Amniotic stem cell (primary cell): Measurements from ENCODE around the gene B4GALT1.

Experiments used
- DNase-seq: peaks from one replicate; lab custom pipeline; 2025; lab: John Stamatoyannopoulos, UW

Gene B4GALT1

DNA sequence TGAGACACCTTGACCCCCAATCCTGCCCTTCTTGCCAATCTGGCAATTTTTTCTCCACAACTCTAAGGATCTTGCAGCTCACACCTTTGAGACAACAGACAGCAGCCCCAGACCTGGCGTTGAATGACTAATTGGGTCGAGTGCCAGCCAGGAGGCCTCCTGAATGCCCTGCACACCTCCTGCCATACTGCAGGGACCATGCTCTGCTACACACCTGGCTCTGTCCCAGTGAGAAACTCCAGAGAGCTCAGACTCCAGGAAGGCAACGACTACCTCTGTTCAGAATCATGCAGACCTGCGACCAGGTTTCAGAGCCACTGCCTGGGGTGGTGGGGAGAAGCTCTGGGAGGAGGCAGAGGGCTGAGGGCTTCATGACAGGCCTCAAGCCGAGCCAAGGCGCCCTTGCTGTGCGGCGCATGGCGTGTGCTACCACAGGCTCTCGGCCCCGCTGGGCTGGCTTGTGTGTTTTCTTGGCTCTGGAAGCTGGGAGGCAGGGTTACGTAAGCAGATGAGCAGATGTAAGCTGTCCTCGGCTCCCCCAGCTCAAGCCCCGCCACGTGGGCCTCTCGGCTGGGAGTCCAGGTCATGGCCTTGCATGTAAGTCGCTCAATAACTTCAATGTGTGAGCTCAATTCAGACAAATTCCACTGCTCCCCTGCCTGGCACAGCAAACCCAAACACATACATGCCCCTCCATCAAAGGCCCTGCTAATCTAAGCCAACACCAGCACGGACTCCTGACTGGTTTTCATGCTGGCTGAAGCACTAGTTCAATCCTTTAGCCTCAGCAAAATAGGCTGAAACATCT is 27.5 kb downstream of the B4GALT1 start:
- no peak for DNase-seq

DNA sequence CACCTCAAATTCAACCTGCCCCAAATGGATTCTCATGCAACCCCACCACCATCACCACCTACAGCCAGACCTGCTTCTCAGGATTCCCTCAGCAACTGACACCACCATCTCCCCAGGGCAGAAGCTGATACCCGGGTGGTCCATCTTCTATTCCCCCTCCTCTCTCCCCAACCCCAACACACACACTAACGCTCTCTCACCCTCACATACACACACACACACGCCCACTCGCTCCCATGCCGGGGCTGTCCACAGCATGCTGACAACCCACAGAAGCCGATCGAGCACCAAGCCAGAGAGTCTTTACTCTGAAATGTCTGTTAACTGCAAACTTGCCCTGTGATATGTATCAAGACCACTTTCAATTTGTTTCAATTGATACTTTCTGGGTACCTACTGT is 28.4 kb downstream of the B4GALT1 start:
- no peak for DNase-seq

DNA sequence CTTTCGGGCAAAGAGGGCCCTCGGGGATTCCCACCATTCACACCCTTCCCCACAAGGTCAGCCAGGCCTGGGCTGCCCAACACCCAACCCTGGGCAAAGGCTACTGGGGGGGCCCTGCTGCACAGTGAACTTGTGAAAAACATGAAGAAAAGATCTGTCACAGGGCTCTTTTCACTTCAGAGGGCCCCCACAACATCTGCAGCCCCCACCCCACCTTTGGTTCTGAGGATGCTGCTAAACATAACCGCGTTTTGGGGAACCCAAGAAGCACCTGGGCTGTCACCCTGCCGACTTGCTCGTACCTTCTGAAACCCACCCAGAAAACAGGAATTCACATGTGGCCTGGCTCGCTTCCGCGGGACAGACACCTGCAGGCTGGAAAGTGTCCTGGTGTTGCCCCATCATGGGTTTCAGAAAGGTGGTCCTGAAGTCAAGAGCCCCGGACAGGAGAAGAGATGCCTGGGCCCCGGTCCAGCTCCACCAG is 29.3 kb downstream of the B4GALT1 start:
- no peak for DNase-seq

DNA sequence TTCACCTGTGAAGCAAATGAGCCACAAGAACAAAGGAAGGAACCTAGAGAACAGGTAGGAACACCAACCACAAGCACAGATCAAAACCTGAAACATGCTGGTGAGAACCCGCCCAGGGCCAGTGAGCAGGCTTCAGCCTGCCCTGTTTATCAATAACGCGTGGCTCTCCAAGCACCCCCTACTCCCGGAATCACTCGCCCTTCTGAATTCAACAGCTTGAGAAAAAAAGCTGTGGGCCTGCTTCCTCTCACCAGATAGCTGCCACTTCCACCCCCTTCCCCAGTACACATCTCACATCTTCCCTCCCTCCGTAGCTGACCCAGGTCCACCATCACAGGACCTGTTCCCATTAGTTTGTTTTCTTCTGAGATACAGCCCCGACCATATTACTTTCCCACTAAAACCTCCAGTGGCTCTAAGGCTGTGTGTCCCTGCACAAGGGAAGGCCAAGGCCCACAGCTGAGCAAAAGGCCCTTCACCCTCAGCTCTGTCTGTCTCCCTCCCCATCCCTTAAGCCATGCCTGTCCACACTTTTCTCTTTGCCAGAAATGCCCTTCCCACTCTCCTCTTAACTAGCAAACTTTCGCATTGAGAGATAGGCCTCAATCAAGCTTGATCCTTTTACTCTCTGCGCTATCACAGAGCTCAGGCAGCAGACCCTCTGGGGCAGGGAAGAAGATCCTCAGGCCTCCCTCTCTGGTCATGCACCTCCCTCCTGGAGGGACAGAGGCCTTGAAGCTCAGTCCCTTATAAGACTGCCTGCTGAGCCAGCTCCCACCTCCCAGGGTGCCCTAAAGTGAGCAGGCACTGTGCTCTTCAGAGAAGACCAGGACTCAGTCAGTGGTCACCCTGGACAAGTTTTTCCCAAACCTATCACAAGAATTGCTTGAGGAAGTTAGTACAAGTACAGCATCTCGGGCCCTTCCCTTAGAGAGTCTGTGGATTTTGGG is 30.1 kb downstream of the B4GALT1 start:
- no peak for DNase-seq

DNA sequence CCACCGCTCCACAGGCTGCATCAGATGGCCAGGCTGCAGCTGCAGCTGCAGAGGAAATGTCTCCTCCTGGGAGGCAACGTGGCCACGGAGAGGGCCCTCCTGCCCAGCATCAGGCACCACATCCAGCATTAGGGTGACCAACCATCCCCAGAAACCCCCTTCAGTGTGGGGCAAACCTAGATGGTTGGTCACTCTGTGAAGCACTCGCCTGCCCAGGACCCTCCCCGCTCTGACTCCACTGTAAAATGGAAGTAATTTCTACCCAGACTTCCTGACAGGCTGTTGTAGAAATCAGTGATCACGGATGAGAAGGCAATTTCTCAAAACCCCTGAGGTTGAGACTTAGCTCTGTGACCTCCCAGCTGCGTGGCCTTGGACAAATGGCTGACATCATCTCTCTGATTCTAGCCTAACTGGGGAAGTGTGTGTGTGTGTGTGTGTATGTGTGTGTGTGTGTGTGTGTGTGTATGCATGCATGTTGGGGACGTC is 31.6 kb downstream of the B4GALT1 start:
- no peak for DNase-seq

DNA sequence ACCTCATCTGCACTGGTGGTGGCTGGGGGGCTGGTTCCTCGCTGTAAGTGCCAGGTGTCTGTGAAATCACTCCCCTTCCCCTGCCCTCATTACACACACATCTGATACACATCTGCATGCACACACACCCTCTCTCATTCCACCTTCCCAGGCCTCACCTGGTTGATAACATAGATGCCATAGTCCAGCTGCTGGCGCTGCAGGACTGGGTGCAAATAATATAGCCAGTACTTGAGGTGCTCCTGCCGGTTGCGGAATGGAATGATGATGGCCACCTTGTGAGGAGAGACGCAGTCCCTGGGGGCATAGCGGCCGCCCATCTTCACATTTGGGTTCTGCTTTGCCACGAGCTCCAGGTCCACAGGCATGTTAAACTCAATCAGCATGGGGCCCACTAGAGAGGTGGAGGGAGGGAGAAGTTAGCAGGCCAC is 32.1 kb downstream of the B4GALT1 start:
- DNase-seq, result no peak

DNA sequence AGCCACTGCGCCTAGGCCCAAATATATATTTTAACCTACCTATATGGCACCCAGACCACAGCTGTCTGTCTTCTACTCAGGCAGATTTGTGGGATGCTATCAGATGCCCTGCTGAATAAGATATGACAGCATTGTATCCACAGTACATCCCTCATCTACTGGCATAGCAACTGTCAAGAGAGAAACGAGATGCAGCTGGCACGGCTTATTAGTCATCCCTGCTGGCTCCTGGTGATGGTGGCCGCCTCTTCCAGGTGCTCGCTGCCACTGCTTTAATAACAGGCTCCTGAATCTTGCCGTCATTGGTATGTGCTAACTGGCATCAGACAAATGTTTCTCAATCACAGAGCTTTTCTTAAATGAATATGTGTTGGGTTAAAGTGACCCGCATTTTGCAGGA is 34.0 kb downstream of the B4GALT1 start:
- no peak for DNase-seq

DNA sequence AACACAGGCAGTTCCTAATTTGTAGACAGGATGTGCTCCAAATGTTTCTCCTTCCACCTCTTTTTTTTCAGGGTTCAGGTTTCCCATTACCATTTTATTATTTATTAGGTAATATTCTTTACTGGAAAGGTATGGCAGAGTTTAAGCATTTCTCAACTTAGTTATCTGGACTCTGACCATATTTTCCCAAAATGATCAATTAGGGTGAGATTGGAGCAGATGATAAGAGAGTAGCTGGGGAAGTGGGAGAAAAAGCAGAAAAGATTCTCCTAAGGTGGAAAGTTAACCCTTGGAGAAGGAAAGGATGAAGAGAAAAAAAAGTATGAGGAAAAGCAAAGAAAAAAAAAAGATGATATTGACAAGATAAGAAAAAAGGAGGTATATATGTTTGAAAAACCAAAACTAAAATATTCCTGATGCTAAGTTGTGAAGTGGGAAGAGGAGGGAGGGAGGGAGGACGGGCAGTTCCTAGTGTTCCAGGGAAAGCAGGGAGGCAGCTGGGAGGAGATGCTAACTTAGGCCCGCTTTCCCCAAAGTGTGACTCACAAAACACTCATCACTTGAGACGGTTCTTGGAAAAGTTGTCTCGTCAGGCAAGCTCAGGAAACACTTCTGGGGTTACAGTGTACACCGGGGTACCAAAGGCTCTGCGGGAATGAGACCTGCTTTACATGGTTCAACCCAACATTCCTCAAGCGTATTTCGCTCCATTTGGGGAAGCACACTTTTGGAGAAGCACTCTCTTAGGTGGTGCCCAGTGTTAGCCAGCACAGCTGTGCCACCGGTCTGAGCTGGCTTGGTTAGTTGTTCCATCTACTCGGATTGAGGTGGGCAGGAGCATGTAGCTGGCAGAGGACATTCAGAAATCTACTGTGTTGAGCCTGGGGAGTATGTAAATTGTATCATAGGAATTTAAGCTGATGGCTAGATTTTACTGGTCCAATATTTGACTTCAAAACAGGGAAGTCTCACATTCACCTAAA is 35.1 kb downstream of the B4GALT1 start:
- DNase-seq, result peak; percentile 67

DNA sequence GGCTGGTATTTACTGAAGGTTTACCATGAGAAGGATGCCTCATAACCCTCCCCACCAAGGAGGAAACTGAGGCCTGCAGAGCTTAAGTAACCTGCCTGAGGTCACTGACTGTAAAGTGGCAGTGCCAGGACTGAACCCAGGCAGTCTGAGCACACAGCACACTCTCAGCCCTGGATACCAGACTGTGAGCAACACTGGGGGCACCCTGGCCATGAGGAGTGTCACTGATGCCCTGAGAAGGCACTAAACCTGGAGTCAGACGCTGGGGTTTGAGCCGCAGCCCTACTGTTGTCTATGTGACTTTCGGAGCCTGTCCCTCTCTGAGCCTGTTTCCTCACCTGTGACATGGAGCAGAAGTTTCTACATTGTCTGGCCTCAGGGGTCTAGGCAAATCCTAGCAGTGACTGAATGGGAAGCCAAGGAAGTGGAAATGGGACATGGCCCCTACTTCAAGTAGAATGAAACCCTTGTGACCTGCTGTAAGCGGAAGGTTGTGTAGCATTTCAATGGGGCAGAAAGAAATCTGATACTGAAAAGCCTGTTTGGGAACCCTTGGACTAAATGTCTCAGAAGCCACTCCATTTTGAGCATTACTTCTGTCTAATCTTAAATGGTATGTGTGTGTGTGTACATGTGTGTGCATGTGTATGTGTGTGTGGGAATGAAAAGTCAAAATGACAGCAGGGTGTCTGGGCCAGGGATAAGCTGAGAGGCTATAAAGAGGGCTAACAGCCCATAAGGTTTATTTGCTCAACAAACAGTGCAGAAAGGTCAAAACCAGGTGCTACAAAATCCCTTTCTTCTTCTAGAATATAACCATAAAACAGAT is 36.0 kb downstream of the B4GALT1 start:
- DNase-seq, result no peak

DNA sequence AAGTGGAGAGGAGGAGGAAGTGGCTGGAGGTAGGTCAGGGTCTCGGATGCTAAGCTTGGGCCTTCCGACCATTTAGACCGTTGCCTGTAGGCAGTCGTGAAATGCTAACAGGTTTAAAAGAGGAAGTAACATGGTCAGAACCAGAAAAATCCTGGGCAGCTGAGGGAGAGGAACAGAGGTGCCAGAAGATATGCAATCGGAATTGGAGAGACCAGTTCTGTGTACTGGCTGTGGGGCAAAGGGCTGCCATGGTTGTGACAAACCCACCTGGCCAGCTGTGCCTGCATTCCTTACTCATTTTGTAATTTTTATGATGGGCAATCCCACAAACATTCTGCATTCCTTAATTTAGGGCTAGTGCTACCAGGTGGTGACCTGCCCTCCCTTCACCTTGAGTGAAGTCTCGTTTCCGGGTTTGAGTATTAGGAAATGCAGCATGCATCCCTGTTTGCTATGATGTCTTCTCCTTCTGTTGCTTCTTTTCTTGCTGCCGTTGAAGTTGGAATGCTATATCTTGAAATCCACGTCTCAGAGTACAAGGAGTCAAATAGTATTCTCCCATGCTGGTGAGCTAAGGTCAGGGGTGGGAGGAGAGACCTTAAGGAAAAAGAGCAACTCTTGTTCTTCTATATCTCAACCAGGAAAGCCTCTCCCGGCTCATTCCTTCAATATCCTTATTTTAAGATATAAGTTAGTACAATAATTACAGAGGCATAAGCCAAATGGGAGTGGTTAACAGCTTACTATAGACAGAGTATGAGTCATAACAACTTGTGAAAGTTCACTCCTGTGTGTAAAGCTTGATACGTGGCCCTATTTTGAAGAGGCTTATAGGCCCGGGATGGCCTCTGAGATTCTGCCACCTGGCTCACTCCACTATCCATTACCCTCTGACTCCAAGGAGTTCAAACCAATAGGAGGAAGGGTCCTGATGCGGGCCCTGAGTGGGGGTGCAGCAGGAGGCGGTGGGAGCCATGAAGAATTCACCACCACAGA is 37.0 kb downstream of the B4GALT1 start:
- DNase-seq, result no peak

DNA sequence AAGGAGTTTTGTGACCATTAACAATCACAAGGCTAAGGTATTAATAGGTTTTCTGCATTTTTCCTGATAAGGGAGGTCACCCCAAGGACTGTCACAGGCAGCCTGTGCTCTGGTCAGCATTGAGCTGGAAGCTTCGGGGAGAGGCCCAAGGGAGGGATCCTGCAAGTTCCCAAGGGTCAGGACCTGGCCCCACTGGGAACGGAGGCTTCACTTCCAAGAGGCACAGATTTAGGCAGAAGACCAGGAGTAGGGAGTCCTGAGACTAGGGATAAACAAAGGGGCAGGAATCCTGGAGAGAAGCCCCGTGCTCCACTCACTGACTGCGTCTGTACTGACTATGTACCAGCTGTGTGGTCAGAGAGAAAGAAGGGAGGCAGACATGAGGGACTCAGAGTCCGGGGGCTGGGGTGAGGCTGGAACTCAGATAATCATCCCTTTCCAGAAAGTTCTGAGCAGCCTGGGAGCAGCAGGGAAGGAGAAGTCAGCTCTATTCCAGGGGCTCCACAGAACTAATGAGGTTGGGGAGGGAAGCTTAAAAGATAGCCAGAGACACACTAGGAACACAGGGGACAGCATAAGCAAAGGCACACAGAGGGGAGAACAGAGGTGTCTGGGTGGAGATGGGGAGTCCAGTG is 37.8 kb downstream of the B4GALT1 start:
- no peak for DNase-seq

DNA sequence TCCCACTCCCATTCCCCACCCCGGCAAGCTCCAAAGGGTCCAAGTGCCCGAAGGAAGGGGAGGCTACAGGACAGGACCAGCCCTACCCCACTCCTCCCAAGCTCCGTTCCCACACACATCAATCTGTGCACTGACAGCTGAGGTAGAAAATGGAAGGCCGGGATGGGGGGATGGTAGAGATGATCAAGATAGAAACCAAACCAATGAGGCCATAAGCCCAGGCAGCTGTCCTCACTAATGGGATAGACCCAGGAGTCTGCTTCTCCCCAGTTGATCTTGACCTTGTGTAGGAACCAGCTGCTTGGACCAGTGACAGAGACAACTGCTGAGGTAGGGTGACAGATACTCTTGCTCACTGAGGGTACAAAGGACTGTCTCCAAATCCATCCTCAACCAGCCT is 38.6 kb downstream of the B4GALT1 start:
- no peak for DNase-seq

DNA sequence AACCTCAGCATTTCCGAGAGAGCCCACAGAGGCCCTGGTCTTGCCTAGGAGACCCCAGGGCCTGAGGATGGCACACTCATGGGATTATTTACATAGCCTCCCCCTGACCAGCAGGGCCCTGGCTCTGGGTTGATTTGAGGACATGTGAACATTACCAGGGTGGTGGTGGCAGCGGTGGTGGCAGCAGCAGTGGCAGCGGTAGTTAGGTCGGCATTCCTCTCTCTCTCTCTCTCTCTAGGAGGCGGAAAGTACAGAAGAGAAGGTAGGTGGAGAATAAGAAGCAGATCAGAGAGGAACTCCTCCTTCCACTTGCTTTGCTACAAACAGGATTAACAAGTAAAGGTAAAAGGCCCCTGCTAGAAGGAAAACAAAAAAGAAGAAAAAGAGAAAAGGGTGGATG is 39.3 kb downstream of the B4GALT1 start:
- DNase-seq, result no peak

DNA sequence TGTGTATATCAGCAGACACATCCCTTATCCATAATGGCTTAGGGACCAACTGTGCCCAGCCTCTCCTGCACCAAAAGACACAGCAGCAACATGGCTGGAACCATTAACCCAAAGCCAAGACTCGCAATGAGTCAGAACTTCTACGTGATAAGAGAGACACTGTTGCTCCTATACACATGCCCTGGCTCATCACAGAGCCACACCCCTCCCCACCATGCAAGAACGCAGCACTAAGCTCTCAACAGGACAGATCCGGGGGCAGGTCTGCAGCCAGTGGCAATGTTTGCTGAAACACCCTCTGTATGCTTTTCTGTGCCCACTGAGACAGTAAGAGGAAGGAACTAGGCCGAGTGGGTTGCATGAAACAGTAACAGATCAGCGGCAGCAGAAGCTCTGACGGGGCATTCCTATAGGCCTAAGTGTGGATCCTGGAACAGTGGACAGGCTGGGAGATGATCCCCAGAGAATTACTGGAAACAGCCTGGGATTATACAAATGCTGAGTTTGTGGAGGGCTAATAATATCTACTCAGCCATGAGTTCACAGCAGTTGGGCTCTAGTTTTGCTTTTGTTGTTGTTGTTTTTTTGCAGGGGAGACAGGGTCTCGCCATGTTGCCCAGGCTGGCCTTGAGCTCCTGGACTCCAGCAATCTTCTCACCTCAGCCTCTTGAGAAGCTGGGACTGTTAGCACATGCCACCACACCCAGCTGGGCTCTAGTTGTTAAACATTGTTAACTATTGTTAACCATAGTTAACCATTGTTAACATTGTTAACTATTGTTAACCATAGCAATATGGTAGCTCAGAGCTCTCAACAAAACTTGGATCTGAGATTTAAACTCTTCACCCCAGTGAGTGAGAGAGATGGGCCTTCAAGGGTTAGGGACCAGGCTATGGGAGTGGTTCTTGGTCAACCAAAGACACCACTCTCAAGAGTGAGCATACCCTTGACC is 41.0 kb downstream of the B4GALT1 start:
- DNase-seq, result no peak

DNA sequence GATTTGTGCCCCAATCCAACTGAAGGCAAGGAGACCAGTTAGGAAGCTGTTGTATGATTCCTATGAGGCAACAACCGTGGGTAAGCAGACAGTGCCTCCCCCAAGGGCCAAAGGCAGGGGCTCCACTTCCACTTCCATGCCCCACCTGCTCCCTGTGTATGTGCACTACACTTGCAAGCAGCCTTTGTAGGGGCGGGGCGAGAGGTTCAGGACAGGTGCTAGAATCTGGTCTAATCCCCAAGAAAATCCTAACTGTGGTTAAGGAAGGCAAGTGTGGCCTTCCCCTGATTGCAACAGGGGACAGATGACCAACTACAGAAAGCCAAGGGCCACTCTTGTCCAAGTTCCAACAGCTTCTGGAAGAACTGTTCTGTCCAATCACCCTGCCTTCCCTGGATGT is 41.7 kb downstream of the B4GALT1 start:
- no peak for DNase-seq

DNA sequence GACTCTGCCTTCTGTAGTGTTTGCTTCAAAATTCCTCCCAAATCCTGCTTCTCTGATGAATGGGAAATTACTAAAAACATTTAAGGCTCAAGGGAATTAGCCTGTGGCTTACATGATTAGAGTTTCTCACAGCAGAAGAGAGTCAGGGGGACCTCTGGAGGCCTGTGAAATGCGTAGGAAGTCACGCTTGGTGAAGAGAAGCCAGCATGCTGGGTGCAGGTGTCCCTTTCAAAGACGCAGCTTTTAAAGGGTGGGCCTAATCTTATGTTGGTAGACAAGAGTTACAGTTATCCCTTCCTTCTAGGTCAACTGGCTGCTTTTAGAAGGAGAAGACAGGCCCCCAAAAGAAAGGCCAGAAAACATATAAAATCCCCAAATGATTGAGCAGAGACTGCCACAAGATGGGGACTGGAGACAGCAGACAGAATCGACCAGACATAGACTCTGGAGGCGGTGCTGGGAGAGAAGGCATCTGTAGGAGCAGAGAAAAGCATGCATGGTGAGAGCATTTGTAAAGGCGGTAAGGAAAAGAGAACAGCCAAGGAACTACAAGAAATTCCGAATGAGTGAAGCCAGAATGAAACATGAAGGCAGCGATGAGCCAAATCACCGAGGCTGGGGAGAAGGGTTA is 42.3 kb downstream of the B4GALT1 start:
- DNase-seq, result no peak

DNA sequence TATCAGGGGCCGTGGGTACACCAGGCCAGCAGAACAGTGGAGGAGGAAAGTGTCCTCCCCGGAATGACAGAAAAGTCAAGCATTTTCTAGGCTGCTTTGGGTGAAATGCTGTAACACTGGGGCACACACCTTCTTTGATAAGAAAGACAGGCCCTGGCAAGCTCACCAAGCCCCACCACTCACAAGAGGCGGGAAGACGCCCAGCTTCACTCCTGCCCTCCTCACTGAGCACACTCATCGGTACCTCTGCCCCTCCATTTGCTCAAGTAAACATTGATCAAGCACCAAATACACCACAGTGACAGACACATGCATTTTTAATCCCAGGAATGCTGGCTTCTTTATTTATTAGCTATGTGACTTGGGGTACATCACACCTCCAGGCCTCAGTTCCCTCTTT is 43.1 kb downstream of the B4GALT1 start:
- DNase-seq, result no peak
